ENCODE measurements around the gene TAF3. TPM values are rescaled to one million over a fixed set of nuclear protein-coding genes. Genes with fewer than 3 reads are reported as not detected.

Gene TAF3
- total and polyA plus RNA-seq, 11 donors: 5.7 to 14.0 (median 10.3) TPM

DNA sequence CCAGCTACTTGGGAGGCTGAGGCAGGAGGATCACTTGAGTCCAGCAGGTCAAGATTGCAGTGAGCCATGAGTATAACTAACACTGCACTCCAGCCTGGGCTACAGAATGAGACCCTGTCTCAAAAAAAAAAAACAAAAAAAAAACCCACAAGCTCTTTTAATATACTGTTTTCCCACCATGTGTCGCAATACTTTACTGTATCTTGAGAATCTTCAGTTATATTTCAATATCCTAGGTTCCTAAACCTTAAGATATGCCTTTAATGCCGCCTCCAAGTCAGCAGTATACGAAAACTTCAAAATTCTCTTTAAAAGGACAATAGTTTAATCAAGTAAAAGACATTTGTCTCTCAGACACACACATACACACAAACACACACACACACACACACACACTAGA is 62.8 kb downstream of the TAF3 start:
- Histone ChIP-seq H3K27me3 (no peaks in the 10 kb centered on the region), H3K27ac (no peak overlapping the region), H3K4me1 (no peaks in the 10 kb centered on the region), H3K36me3 (no peaks in the 10 kb centered on the region), H3K9me3 (no peaks in the 10 kb centered on the region), H3K4me3 (no peak overlapping the region)
- no peak for DNase-seq
- no peak for TF ChIP-seq POLR2A (IDR thresholded peaks at IDR 0.05)
- TF ChIP-seq, protein P1, sequence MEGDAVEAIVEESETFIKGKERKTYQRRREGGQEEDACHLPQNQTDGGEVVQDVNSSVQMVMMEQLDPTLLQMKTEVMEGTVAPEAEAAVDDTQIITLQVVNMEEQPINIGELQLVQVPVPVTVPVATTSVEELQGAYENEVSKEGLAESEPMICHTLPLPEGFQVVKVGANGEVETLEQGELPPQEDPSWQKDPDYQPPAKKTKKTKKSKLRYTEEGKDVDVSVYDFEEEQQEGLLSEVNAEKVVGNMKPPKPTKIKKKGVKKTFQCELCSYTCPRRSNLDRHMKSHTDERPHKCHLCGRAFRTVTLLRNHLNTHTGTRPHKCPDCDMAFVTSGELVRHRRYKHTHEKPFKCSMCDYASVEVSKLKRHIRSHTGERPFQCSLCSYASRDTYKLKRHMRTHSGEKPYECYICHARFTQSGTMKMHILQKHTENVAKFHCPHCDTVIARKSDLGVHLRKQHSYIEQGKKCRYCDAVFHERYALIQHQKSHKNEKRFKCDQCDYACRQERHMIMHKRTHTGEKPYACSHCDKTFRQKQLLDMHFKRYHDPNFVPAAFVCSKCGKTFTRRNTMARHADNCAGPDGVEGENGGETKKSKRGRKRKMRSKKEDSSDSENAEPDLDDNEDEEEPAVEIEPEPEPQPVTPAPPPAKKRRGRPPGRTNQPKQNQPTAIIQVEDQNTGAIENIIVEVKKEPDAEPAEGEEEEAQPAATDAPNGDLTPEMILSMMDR (IDR thresholded peaks at IDR 0.05): no peak
- WGBS, 4 donors: 97 to 99% (median 98%) methylated on average over 3 of the region's 3 CpGs
- intact Hi-C loops (cut with DNase I): no loop called here
- ATAC-seq: no peak

DNA sequence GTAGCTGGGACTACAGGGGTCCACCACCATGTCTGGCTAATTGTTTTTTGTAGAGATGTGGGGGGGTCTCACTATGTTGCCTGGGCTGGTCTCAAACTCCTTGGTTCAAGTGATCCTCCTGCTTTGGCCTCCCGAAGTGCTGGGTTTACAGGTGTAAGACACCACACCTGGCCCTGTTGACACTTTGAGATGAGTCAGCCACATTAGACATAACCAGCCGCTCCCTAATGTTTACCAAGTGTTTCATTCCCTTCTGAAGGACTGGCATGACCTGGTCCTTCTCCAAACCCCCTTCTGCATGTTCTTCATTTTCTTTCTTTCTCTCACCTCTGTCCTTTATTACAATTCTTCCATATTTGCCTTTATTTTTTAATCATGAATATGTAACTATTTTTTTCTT is 67.8 kb downstream of the TAF3 start:
- TF ChIP-seq, protein P1 (IDR thresholded peaks at IDR 0.05): no peak
- no peak for TF ChIP-seq POLR2A (IDR thresholded peaks at IDR 0.05)
- intact Hi-C loops (cut with DNase I): no loop called here
- no peaks in the 10 kb centered on the region for H3K27me3 ChIP-seq
- WGBS, 4 donors: 94 to 100% (median 99%) methylated on average over 2 of the region's 2 CpGs
- H3K4me3 ChIP-seq: no peak overlapping the region
- DNase-seq (no peak), ATAC-seq (no peak)
- H3K4me1 ChIP-seq: peaks cover 0 to 10% (median 0%) of the 10 kb centered on the region in 12 donors
- H3K27ac ChIP-seq: no peak overlapping the region
- H3K36me3 ChIP-seq: no peaks in the 10 kb centered on the region
- no peaks in the 10 kb centered on the region for H3K9me3 ChIP-seq

DNA sequence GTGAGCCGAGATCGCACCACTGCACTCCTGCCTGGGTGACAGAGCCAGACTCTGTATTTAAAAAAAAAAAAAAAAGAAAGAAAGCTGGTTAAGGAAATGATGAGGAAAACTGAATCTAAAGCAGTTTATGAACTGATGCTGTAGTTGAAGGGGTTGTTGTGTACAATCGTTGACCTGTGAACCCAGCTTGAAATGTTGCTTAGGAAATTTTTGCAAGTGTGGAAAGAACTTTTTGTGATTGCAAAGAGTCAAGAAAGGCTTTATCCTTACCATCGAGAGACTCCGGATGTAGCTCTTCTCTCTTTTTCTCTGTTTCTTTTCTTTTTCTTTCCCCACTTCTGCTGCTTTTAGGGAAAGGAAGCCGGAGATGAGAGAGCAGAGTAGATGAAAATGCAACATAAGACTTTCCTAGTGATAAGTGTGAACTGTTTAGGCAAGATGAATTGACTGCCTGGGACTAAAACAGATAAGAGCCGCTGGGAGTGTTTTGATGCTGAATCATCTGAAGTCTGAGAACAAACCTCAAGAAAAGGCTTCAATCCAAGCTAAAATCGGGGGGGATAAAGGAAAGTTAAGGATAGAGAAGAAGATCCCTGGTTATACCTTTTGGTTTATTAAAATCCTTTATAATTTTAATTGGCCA is 69.0 kb downstream of the TAF3 start:
- no peaks in the 10 kb centered on the region for H3K27me3 ChIP-seq
- 66 to 74% (median 70%) methylated on average over 8 of the region's 8 CpGs for WGBS, 4 donors
- H3K4me1 ChIP-seq: peaks cover 0 to 12% (median 0%) of the 10 kb centered on the region in 12 donors
- ATAC-seq (no peak), DNase-seq (no peak)
- no peak for TF ChIP-seq POLR2A (IDR thresholded peaks at IDR 0.05)
- TF ChIP-seq, protein P1 (IDR thresholded peaks at IDR 0.05): no peak
- H3K27ac ChIP-seq: no peak overlapping the region
- H3K36me3 ChIP-seq: no peaks in the 10 kb centered on the region
- intact Hi-C loops (cut with DNase I): no loop called here
- H3K9me3 ChIP-seq: no peaks in the 10 kb centered on the region
- H3K4me3 ChIP-seq: no peak overlapping the region

DNA sequence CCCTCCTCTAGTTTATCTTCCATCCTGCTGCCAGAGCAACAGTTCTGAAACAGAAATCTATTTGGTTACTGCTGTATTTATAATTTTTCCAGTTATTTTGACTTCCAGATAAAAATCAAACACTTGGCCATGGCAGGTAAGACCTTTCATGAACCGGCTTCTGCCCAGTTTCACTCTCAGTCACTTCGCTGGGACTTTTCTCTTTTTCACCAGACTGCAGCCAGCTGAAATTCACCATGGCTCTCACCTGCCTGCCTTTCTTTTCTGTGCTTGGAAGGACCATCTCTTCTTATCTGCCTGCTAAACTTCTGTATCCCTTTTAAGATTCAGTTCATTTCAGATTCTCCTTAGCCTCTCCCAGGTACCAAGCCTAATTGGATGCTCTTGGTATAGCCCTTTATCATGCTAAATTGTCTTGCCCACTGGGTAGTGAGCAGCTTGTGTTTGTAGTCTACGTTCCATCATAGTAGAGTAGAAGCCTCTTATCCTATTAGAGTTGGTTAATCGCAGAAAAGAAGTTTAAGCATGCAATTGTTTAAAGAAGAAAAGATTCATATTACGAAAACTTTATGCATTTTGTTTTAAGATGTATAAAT is 71.7 kb downstream of the TAF3 start:
- Histone ChIP-seq H3K4me1 (peaks cover 0 to 12% (median 0%) of the 10 kb centered on the region in 12 donors), H3K36me3 (no peaks in the 10 kb centered on the region), H3K27ac (no peak overlapping the region), H3K4me3 (no peak overlapping the region), H3K27me3 (no peaks in the 10 kb centered on the region), H3K9me3 (no peaks in the 10 kb centered on the region)
- no peak for TF ChIP-seq POLR2A (IDR thresholded peaks at IDR 0.05)
- TF ChIP-seq, protein P1 (IDR thresholded peaks at IDR 0.05): no peak
- DNase-seq (no peak), ATAC-seq (no peak)
- 87 to 98% (median 97%) methylated on average over 5 of the region's 5 CpGs for WGBS, 4 donors
- intact Hi-C loops (cut with DNase I): no loop called here
